Hepatocyte (in vitro differentiated cells): ENCODE results near the gene MRPL42. TPM values are rescaled to one million over a fixed set of nuclear protein-coding genes. Genes with fewer than 3 reads are reported as not detected.
A peak's percentile ranks its signal among the peaks of the same experiment; 100 is the strongest.

ENCODE experiments used
- DNase-seq: peaks from one replicate; pipeline ENCODE4 v3.0.0-alpha.2; 2016; ENCODE audit warnings: low spot score
- H2AFZ ChIP-seq: fragments of 200-600 bp; sonication (generic); 2 replicates; pipeline ENCODE4 v1.6.0; 2016; ENCODE audit warnings: antibody characterized with exemption, mild to moderate bottlenecking
- H3K27ac ChIP-seq: fragments of 200-600 bp; sonication (generic); 2 replicates; pipeline ENCODE4 v1.5.1; 2016; ENCODE audit warnings: mild to moderate bottlenecking
- H3K27me3 ChIP-seq: fragments of 200-600 bp; sonication (generic); 2 replicates; pipeline ENCODE4 v1.6.1; 2016
- H3K36me3 ChIP-seq: fragments of 200-600 bp; sonication (generic); replicated peaks from 2 replicates; pipeline ENCODE4 v1.5.1; 2016; ENCODE audit warnings: low read depth; ENCODE audit not compliant: insufficient read depth
- H3K4me1 ChIP-seq: fragments of 200-600 bp; sonication (generic); 2 replicates; pipeline ENCODE4 v1.5.1; 2016; ENCODE audit warnings: mild to moderate bottlenecking, moderate library complexity; ENCODE audit not compliant: insufficient read depth
- H3K4me2 ChIP-seq: fragments of 200-600 bp; sonication (generic); 2 replicates; pipeline ENCODE4 v1.6.0; 2016
- H3K4me3 ChIP-seq: fragments of 200-600 bp; sonication (generic); 2 replicates; pipeline ENCODE4 v1.5.1; 2016; ENCODE audit warnings: mild to moderate bottlenecking
- H3K79me2 ChIP-seq: fragments of 200-600 bp; sonication (generic); 2 replicates; pipeline ENCODE4 v1.6.0; 2017; ENCODE audit warnings: mild to moderate bottlenecking
- H3K9me2 ChIP-seq: fragments of 200-600 bp; sonication (generic); replicated peaks from 2 replicates; pipeline ENCODE4 v1.6.0; 2017; ENCODE audit warnings: mild to moderate bottlenecking; ENCODE audit not compliant: insufficient read depth
- H3K9me3 ChIP-seq: fragments of 200-600 bp; sonication (generic); 2 replicates; pipeline ENCODE4 v1.5.1; 2016; ENCODE audit warnings: low read depth, mild to moderate bottlenecking
- H4K20me1 ChIP-seq: fragments of 200-600 bp; sonication (generic); 2 replicates; pipeline ENCODE4 v1.6.0; 2016; ENCODE audit warnings: mild to moderate bottlenecking; ENCODE audit not compliant: insufficient read depth, poor library complexity, severe bottlenecking
- CTCF ChIP-seq: fragments of 200-600 bp; sonication (generic); IDR thresholded peaks from 2 replicates; pipeline ENCODE4 v1.5.1; 2016; ENCODE audit warnings: antibody characterized with exemption, mild to moderate bottlenecking; ENCODE audit not compliant: poor library complexity
- EZH2 ChIP-seq: fragments of 200-600 bp; sonication (generic); IDR thresholded peaks from 2 replicates; pipeline ENCODE4 v1.6.1; 2016; ENCODE audit warnings: antibody characterized with exemption, mild to moderate bottlenecking, borderline replicate concordance
- EZH2phosphoT487 ChIP-seq: fragments of 200-600 bp; sonication (generic); IDR thresholded peaks from one replicate; pipeline ENCODE4 v1.6.1; 2018; ENCODE audit warnings: antibody characterized with exemption, mild to moderate bottlenecking, low read depth, moderate library complexity; ENCODE audit not compliant: unreplicated experiment, severe bottlenecking
- WGBS: methylation state at CpG from one replicate; pipeline ENCODE4 v1.1.6; 2016; ENCODE audit warnings: low lambda C conversion rate; ENCODE audit errors: missing lambda C conversion rate; 5-methylcytosine and 5-hydroxymethylcytosine counted together
- polyA plus RNA-seq: library from polyadenylated mRNA; unstranded; fragments of >200 nt; fragmentation: Nextera tagmentation; extraction: Ambion mirVana; gene quantifications from 2 replicates; pipeline ENCODE4 v1.2.1, GENCODE V29; 2016
- total RNA-seq: library from RNA; depleted of rRNA; stranded (reverse); fragments of >200 nt; gene quantifications from 2 replicates; pipeline ENCODE4 v1.2.3, GENCODE V29; 2014

The MRPL42 gene
- total and polyA plus RNA-seq, 2 experiments from 2014 or later = 74.9 to 111 TPM

DNA sequence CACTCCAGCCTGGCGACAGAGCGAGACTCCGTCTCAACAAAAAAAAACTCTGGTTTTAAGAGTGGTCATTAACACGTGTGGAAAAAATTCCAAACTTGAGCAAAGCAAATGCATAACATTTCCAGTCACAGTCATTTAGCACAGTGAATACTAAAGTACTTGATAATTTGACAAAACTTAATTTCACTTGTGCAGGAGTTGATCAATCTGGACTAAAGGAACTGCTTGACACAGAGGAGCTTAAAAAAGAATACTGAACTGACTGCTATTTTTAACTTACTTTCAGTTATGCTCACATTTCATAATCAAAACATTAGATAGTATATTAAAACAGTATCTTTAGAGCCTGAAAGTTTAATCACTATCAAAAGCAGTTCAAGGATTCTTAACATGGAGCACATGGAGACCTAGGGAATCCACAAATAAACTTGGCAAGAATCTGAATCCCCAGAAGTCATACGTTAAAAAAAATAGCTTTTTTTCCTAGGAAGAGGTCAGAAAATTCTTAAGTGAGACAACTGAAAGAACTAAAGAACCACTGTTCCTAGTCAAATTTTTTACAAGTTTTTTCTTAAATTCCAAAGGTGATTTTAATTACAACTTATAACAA is 33.0 kb upstream of the MRPL42 start:
- Histone ChIP-seq H3K79me2 (peaks cover 100% of the 10 kb centered on the region), H3K27ac (no peak overlapping the region), H3K9me2 (no peaks in the 10 kb centered on the region), H3K36me3 (no peaks in the 10 kb centered on the region), H3K4me1 (peaks cover 11% of the 10 kb centered on the region), H3K27me3 (no peaks in the 10 kb centered on the region), H2AFZ (no peak overlapping the region), H3K9me3 (no peaks in the 10 kb centered on the region), H4K20me1 (peaks cover 92% of the 10 kb centered on the region), H3K4me2 (peak overlapping the region; percentile 30), H3K4me3 (no peak overlapping the region)
- no peak for DNase-seq
- WGBS = 90% methylated on average over 5 of the region's 5 CpGs
- TF ChIP-seq EZH2 = no peak
- no peak for TF ChIP-seq CTCF
- no peak for TF ChIP-seq EZH2phosphoT487

DNA sequence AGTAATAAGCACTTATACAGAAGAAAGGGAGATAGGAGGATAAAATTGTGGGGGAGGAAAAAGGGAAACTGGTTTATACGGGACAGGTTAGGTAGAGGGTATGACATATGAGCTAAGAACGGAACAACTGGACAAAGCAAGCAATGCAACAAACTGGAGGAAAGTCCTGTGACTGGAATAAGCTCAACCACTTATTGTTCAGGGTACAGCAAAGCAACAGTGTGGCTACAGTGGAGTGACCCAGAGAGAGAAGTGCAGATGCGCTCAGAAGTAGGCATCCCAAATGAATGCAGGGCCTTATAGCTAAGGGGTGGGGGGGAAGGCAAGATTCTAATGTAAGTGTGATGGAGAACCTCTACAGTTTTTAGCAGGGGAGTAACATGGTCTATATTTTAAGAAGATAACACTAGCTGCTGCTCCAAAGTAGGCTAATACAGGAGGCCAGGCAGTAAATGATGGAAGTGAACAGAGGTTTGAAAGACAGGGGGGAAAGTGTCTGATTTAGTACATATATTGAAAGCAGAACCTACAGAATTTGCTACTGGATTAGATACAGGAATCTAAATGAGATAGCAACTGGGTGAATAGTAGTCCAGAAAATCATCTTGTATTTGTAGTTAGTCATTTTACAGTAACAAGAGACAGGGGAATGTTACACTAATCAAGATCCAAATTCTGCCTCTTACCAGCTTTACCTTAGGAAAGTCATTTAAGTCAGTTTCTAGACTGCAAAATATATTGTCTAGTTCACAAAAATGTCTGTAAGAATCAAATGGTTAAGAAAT is 28.9 kb upstream of the MRPL42 start:
- Histone ChIP-seq H2AFZ (no peak overlapping the region), H3K4me3 (no peak overlapping the region), H3K36me3 (no peaks in the 10 kb centered on the region), H3K9me3 (no peaks in the 10 kb centered on the region), H3K27me3 (no peaks in the 10 kb centered on the region), H3K4me2 (no peak overlapping the region), H3K9me2 (no peaks in the 10 kb centered on the region), H4K20me1 (peaks cover 75% of the 10 kb centered on the region), H3K27ac (no peak overlapping the region), H3K4me1 (peaks cover 19% of the 10 kb centered on the region), H3K79me2 (peaks cover 81% of the 10 kb centered on the region)
- no peak for TF ChIP-seq EZH2
- no peak for TF ChIP-seq EZH2phosphoT487
- no peak for TF ChIP-seq CTCF
- no peak for DNase-seq
- WGBS = 83% methylated on average over 3 of the region's 3 CpGs

- Histone ChIP-seq H3K36me3 (no peaks in the 10 kb centered on the region), H2AFZ (no peak overlapping the region), H3K27me3 (no peaks in the 10 kb centered on the region), H3K4me1 (peaks cover 19% of the 10 kb centered on the region), H3K9me3 (no peaks in the 10 kb centered on the region), H3K79me2 (peaks cover 64% of the 10 kb centered on the region), H3K9me2 (no peaks in the 10 kb centered on the region), H4K20me1 (peaks cover 57% of the 10 kb centered on the region), H3K4me2 (peak overlapping the region; percentile 87), H3K27ac (peak overlapping the region; percentile 96), H3K4me3 (peak overlapping the region; percentile 62)
- TF ChIP-seq EZH2 (no peak), EZH2phosphoT487 (no peak)
- no peak for DNase-seq
- WGBS = 28% methylated on average over 12 of the region's 12 CpGs
Observed at GRCh38 chr12:93440043-93440835, 27.1 kb upstream of the MRPL42 start.
